LNCaP clone FGC (cell line): Measurements from ENCODE around the gene CUEDC1.

Source experiments
- DNase-seq: peaks from one replicate; pipeline ENCODE4 v3.0.0-alpha.2; 2011; ENCODE audit warnings: low read depth
- H3K4me3 ChIP-seq: 2 replicates; pipeline ENCODE4 v1.5.1; 2011; ENCODE audit warnings: mild to moderate bottlenecking, low read depth, low read length, control low read depth
- TF ChIP-seq, protein P1 (sequence below): IDR thresholded peaks from 2 replicates; pipeline ENCODE4 v1.5.1; 2012; ENCODE audit warnings: mild to moderate bottlenecking; ENCODE audit not compliant: control insufficient read depth, insufficient read depth; ENCODE audit errors: extremely low read depth

CUEDC1 gene

DNA sequence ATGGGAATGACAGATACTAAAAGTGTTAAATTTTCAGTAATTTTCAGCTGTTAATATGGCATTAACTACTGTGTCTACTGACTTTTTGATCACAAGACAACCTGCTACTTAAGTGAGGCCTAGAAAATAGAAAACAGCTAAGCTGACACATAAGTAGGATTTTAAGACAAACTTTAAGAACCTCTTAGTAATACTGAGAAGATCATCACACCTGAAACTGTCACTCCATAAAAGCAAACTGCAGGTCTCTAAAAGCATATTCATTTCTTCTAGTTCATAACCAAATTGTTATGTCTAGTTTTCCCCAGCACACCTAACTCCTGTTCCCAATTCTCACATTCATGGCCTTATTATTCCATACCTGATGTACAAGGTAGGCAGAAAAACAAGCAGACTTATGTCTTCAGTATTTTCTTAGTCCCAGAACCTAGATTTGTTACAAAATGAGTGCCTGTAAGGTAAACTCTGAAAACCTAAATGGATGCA, 43.8 kb upstream of the CUEDC1 start:
- DNase-seq: no peak
- no peak overlapping the region for H3K4me3 ChIP-seq
- TF ChIP-seq, protein P1, sequence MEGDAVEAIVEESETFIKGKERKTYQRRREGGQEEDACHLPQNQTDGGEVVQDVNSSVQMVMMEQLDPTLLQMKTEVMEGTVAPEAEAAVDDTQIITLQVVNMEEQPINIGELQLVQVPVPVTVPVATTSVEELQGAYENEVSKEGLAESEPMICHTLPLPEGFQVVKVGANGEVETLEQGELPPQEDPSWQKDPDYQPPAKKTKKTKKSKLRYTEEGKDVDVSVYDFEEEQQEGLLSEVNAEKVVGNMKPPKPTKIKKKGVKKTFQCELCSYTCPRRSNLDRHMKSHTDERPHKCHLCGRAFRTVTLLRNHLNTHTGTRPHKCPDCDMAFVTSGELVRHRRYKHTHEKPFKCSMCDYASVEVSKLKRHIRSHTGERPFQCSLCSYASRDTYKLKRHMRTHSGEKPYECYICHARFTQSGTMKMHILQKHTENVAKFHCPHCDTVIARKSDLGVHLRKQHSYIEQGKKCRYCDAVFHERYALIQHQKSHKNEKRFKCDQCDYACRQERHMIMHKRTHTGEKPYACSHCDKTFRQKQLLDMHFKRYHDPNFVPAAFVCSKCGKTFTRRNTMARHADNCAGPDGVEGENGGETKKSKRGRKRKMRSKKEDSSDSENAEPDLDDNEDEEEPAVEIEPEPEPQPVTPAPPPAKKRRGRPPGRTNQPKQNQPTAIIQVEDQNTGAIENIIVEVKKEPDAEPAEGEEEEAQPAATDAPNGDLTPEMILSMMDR: no peak

DNA sequence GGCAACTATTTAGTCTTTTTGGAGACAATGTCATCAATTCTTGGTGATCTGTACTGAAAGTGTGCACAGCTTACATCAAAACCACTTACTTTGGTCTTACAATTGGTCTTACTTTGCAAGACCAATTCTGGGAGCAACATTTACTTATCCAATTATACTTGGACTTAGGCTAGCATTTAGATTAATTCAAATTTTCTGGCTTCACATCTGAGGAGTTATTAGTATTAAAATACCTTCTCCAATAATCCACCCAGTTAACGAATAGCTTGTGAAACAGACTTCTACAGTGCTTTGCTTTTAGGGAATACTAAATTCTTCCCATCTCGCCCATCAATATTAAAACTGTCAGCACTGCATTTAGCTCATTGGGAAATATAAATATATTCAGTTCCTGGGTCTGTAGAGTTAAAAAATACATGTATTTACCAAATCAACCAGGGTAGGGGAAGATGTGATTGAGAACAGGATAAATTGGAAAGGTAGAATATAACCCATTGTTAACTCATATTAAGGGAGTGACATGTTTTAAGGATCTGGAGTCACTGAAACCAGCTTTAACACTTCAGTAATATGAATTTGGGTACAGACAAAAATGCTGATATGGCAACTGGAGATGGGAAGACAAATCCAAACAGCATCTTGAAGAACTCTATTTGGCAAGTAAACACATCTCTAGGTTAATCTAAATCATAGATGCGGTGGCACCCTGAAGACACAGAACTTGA, 42.0 kb upstream of the CUEDC1 start:
- TF ChIP-seq, protein P1: no peak
- no peak overlapping the region for H3K4me3 ChIP-seq
- DNase-seq: no peak

DNA sequence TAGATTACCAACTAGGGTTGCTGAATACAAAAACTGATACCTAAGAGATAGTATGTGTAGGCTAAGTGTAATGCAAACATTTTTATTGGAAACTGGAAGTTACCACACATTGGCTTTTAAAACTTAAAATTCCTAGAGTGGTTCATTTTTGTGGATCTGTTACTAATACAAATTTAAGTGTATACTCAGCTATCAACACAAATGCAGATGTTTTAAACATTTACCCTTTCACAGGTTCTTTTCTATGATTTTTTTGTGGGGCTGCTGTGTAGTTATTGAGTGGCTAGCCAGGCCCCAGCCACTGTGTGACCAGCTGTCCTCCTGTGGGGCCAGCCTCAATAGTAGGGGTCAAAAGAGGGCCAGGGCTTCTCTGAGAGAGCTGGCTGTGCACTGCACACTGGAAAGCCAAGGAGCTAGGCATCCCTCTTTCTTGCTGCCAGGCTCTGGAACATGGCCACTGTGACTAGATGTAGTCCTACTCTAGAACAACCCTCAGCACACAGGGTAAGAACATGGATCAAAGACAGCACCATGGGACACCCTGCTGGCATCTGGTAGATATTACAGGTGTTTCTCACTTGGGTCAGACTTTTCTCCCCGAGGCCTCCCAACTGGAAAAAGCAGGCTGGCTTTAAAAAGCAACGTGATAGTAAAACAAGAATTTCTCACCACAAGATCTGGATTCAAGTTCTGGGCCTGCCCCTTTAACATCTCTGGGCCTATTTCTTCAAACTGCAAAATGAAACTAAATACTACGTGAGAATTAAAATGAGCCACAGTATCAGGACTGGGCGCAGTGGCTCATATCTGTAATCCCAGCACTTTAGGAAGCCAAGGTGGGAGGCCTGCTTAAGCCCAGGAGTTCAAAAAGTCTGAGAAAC, 40.1 kb upstream of the CUEDC1 start:
- TF ChIP-seq, protein P1: peak; percentile 75
- no peak for DNase-seq
- no peak overlapping the region for H3K4me3 ChIP-seq

DNA sequence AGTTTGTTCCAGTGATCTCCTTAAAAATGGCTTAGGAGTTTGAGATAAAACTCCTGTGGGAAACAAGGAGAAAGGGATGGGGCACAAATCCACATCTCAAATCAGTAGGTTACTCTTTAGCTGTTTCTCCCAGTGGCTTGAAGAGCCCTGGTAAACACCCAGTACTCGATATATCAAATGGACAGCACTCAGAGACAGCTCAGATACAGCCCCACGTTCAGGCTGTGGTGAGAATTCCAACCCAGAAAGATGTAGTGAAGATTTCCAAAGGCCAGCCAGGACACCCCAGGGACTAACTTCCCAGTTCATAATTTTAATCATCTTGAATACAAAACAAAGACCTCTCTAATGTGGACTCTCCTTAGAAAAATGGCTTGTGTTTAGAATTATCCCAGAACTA, 39.2 kb upstream of the CUEDC1 start:
- TF ChIP-seq, protein P1: no peak
- DNase-seq: no peak
- H3K4me3 ChIP-seq: no peak overlapping the region

DNA sequence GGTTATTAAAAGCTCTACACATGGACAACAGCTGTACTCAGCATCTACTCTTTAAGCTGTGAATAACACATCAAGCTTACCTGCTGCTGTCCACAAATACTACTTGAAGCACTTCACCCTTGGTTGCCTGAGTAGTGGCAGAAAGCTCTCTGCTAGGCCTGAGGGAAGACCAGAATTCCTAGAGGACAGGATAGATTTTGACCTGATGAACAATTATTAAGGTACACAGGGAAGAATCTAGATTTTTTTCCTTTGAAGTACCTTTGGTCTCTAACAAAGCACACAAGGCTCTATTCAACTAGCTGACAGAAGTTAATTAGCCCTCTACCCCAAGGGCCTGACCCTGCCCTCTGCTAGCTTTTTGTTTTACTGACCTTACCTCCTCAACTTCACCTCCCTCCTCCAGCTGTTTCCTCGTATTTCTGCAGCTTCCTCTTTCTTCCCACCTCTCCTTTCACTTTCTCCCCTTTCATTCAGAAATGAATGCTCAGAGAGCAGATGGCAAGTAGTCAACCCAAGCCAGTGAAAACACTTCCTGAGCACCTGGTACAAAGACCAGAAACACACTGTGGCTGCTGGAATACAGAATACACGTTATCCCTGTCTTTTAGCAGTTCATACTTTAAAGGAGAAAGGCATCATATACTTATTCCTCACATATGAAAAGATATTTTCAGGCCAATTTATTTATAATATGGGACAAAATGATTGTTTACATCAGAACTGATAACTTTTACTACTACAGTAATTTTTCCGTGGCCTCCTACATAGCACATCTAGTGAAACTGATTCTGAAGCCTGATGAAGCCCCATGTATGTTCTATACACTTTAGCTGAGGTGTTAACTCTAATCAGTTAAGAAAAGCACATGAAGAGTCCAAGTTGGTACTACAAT, 38.5 kb upstream of the CUEDC1 start:
- H3K4me3 ChIP-seq: no peak overlapping the region
- no peak for DNase-seq
- TF ChIP-seq, protein P1: no peak

DNA sequence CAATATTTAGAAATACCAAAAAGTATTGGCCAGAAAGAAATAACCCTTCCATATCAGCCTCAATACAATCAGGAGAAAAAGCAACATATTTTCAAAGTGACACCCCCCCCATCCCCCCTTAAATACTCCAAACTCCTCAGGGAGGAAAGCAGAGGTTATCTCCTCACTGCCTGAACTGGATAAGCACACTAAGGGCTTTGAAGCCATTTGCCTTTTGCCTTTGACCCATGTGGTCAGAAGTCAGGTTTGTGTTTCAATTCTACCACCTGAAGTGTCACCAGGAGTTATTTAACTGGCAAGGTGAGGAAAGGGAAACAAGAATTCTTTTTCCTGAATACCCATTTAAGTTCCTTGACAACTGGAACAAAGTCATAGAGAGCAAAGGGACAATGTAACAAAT, 36.3 kb upstream of the CUEDC1 start:
- no peak for DNase-seq
- TF ChIP-seq, protein P1: no peak
- no peak overlapping the region for H3K4me3 ChIP-seq
